DMS114 treated with DMSO at 0.1 percent for 48 hours (cell line): Measurements from ENCODE around the gene PPFIBP1.
"Not testable (repeated sequence)": the region's sequence is repeated elsewhere in the genome, so short reads cannot be mapped to it uniquely, and the experiment has no call there.

Experiments
- DNase-seq: peaks from one replicate; lab custom pipeline; 2025; ENCODE audit not compliant: unreplicated experiment; lab: John Stamatoyannopoulos, UW

PPFIBP1 gene

DNA sequence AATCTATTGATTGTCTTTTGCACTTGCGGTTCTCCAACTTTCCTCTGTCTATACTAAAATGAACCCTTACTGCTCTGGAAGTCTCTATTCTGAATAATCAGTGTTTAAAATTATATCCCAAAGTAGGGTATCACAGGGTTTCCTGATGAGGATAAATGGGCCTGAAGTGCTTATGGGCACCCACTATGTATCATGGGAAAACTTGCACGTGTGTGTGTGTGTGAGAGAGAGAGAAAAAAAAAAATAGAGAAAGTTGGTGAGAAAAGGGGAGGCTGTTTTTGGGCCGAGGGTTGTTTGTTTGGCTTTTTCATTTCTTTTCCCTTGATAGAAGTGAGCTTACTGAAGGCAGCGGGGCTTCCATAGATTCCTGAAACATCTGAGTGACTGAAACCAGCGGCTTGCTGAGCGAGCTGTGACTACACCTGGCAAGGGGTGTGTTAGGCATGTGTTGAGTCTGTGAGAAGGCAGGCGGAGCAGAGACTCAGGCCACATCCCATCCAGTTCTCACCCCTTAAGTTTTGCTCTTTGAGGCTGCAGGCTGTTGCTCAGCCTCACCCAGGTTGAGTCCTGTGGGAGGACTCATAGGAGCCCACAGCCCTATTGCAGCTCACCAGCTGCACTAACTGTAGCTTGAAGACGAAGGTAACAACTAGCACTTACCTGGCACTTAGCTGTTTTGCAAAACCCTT is 17.2 kb downstream of the PPFIBP1 start:
- DNase-seq: no peak

DNA sequence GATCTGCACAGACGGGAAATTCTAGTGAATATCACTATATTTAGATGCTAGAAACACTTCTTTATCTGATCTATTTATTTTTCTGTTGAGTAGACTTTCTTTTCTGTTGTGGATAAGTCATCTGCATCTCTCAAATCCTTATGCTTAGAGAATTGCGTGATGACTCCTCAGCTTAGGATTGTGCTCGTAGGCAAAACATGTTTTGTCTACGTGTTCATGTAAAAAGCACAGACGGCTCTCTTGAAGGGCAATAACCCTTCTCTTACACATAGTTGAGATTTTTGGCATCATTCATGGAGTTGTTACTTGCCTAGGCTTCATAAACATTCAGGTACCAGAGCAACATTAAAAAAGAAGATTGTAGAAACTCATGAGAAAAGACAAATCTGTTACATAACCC is 18.6 kb downstream of the PPFIBP1 start:
- no peak for DNase-seq

DNA sequence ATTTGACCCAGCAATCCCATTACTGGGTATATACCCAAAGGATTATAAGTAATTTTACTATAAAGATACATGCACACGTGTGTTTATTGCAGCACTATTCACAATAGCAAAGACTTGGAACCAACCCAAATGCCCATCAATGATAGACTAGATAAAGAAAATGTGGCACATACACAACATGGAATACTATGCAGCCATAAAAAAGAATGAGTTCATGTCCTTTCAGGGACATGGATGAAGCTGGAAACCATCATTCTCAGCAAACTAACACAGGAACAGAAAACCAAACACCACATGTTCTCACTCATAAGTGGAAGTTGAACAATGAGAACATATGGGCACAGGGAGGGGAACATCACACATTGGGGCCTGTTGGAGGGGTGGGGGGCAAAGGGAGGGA is 20.9 kb downstream of the PPFIBP1 start:
- DNase-seq: not testable (repeated sequence)

- no peak for DNase-seq
These were observed 21.7 kb downstream of the PPFIBP1 start for GRCh38 chr12:27545665-27546064.

- DNase-seq: no peak
These were observed 23.6 kb downstream of the PPFIBP1 start for GRCh38 chr12:27547592-27547991.

DNA sequence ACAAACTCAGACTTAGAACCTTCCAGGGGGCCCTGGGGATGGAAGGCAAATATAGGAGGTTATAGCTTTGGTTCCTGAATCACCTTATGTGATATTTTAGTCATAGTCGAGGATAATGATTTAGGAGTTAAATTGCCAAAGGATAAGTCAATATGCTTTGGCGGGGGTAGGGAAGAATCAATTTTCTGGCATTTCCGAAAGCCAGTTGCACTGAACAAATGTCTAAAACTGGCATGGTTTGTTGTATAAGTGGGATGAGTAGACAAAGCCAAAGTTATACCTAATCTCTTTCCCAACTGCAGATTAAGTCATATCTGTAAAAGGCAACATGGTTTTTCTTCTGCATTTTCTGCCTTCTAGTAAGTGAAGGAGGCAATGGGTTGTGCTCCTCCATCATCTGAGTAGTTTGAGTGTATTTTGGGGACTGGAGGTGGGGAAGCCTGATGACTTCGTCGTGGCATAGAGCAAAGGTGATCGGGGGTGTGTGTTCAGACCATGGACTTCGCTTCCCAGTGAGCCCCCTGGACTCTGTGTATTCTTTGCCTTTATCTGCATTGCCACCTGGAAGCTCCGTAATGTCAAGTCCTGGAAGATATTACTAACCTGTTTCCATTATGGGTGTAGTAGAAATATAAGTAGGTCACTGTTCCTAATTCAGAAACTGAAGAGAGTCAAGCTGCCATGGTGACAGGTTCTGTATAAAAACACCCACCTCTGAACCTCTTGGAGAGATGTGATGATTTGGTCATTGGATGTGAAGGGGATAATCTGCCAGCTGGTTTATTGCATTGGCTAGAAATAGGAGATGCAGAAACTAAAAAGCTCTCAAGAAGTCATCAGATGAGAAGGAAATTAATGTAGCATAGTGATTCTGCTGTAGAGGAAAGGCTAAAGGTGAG is 24.5 kb downstream of the PPFIBP1 start:
- DNase-seq: no peak

- no peak for DNase-seq
These were observed 25.3 kb downstream of the PPFIBP1 start for GRCh38 chr12:27549236-27549800.

DNA sequence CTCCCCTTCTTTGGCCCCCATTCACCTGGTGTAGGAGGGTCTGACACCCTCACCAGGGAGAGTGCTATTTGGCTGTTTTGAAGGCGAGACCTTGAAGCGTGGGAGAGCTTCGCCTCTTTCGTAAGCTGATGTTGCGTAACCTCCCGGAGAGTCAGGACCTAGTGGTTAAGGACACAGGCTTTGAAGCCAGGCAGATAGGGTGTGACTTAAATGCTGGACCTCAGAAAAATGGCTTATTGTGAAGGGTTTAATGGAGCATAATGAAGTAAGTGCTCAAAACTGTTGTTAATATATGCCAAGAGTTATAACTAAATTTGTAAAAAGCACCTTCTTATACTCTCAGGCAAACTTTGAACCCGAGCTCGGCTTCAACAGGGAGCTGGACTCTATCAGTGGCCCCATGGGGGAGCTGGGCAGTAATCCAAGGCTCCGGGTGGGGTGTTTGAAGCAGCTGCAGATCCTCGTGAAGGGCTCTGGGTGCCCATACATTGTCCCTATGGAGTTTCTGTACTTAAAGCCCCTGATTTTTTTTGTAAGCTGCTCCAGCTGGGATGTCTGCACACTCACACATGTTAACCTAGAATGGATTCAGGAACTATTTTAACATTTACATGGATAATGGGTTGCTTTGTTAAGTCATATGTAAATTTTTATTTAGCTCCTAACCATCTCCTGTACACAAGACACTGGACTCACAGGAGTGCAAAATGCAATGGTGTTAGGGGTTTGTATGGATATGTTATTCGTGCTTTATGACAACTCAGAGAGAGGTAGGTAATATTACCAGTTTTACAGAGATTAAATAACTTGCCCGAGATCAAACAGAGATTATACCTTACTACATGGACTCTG is 26.0 kb downstream of the PPFIBP1 start:
- DNase-seq: no peak

DNA sequence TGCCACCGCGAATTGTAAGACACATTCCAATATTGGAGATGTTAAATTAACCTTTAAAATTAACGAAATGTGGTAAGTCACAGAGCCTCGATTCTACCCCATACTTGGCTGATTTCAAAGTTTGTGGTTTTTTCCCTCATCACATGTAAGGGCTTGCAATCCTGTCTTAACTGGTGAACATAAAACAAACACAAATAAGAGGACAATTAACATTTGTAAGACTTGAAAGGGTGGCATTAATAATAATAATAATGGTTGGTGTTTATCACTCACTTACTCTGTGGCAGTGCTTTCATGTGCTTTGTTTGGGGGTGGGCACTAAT is 26.6 kb downstream of the PPFIBP1 start:
- DNase-seq: no peak

GRCh38 chr12:27551172-27551840 is 27.3 kb downstream of the PPFIBP1 start:
- DNase-seq: no peak

DNA sequence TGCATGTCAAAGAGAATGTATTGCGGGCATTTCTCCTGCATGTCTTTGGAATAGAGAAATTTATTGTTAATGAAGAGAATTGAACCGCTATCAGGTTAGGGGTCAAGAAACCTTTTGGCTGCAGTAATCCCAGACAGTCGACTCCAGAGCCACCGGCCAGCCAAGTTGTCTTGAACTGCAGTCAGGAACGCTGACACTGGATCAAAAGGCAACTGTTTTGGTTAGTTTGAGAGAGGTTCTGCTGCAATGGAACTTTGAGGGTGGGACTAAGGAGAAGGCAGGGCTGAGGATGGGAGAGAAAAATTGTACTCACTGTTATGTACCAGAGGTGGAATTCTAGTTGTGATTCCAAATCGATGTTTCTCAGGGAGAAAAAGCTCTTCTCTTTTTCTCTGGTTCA is 28.2 kb downstream of the PPFIBP1 start:
- DNase-seq: no peak

DNA sequence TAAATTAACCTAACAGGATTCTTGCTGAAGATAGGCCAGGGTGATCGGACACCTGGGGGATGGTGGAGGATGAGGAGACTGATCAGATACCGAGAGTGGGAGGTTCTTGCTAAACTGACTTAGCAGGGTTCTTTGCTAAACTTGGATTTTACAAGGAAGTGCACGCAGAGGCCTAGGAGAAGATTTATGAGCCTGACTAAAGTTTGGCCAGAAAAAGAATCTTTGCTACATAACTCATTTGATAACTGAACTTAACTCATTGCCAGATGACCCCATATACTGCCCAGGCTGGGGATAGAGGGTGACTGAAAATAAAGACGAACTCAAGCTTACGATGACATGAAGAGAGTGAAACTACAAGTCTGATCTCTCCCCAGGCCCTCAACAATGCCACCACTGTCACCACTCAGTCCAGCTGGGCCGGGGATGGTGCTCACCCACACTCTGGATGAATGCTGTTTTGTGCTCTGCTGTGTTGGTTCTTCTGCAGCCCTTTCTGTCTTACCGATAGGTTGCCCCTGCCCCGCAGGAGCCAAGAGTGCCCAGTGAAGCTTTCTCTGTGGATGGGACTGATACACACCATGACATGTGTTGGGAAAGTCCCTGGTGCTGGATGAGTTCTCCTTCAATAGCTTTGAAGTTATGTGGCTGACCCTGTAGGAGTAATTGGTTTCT is 29.0 kb downstream of the PPFIBP1 start:
- DNase-seq: no peak

- no peak for DNase-seq
These were observed 29.9 kb downstream of the PPFIBP1 start for GRCh38 chr12:27553941-27554340.

DNA sequence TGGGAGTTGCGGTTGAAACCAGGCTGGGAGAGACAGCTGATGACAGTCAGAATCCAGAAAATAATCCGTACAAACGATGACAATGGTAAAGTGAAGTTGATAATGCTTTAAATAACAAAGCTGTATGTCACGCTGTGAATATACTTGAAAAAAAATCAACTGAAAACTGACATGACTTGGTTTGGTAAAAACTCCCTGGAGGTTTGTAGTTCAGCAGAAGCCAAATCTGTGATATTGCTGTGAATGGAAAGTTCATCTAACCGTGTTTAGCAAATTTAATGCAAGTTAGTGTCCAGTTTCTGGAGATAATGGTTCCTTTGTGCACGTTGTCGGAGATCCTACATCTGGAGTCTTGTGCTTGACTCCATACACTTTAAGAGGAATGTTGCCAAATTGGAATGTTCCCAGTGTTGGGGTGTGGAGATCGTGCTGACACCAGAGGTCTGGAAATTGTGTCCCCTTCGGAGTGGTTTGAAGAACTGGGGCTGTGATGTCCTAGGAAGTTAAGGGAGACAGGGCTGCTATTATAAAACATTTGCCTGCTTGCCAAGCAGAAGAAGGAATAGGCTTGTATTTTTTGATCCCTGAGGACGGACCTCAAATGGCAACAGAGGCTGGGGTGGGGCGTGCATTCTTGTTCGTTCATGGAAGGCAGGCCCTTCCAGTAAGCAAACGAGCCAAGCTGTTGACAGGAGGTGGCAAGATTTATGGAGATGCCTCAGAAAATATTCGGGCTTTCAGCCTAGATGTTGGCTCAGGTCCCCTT is 30.6 kb downstream of the PPFIBP1 start:
- no peak for DNase-seq

DNA sequence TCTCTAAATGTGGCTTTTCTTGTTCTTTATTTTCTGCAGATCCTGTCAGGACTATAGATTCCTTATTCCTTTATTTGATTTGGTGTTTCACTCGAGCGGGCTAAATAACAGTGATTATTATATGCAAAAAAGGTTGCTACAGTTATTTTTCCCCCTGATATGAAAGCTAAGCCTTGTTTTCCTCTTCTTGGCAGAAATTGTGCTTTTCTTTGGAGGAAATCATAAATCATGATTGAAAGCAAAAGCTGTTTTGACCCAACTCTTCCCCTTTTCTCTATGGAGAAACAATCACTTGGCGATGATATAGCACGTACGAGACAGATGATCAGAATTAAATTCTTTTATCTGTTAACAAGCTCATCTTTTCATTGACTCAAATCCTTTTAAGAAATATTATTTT is 31.4 kb downstream of the PPFIBP1 start:
- no peak for DNase-seq

- DNase-seq: no peak
These were observed 32.1 kb downstream of the PPFIBP1 start for GRCh38 chr12:27555925-27556778.

- no peak for DNase-seq
These were observed 36.1 kb downstream of the PPFIBP1 start for GRCh38 chr12:27560126-27560525.

DNA sequence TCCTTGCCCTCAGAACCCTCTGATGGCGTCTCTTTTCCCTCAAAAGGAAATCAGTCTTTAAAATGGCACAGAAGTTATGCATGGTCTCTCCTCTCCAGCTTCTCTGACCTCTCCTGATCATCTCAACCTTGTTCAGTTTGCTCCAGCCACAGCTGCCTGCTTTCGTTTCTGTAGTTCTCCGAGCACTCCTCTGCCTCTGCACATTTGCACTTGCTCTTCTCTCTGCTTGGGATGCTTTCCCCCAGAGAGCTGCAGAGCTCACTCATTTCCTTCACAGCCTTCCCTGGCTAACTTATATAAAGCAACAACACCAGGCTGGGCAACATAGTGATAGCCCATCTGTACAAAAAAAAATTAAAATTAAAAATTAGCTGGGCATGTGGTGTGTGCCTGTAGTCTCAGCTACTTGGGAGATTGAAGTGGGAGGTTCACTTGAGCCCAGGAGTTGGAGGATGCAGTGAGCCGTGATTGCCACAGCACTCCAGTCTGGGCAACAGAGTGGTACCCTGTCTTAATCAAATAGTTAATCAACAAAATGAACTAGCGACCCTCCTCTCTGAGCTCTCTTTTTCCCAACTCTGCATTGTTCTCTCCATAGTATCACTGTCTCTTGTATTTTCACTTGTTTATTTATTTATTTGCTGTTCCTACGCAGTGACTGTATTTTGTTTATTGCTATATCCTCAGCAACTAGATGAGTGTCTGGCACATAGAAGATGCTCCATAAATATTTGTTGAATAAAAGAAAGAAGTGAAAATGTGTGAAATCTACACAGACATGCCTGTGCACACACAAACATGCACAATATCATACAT is 37.7 kb downstream of the PPFIBP1 start:
- no peak for DNase-seq
